OCI-LY3 (cell line): ENCODE results near the gene LRP3.

Source experiments
- CTCF ChIP-seq: fragments of 200-600, 300-600 bp; sonication (generic); IDR thresholded peaks from 2 replicates; pipeline ENCODE4 v1.5.1; 2014; ENCODE audit warnings: antibody characterized with exemption, low read length, low read depth
- EZH2phosphoT487 ChIP-seq: fragments of 200-600 bp; shearing (Covaris generic); IDR thresholded peaks from 2 replicates; pipeline ENCODE4 v1.6.1; 2018; ENCODE audit warnings: antibody characterized with exemption, mixed run types, low read depth

- no peak for TF ChIP-seq CTCF
- no peak for TF ChIP-seq EZH2phosphoT487
These were observed 7.3 kb downstream of the LRP3 start for GRCh38 chr19:33201473-33201872.
